CD8-positive, alpha-beta memory T cell (primary cell): ENCODE data around the gene RPSA. TPM values are rescaled to one million over a fixed set of nuclear protein-coding genes. Genes with fewer than 3 reads are reported as not detected.
"Not testable (repeated sequence)": the region's sequence is repeated elsewhere in the genome, so short reads cannot be mapped to it uniquely, and the experiment has no call there.

Experiments used
- CTCF ChIA-PET: fragments of 350-600 bp; sonication (Branson Sonifier 250); formaldehyde crosslinking; loops from one replicate; lab custom pipeline; 2021; ENCODE audit warnings: antibody characterized with exemption; lab: Charles Lee
- POLR2A ChIA-PET: fragments of 350-600 bp; sonication (Branson Sonifier 250); formaldehyde crosslinking; loops from one replicate; lab custom pipeline; 2021; ENCODE audit warnings: antibody characterized with exemption; lab: Charles Lee
- DNase-seq, 5 donors: peaks; one replicate each; pipeline versions ENCODE4 v3.0.0 to v3.0.0-alpha.2; 2020 to 2022; ENCODE audit warnings: mixed read lengths in 1 of 5
- H3K27ac ChIP-seq: one replicate; pipeline ENCODE4 v1.7.0; 2013; ENCODE audit warnings: low read depth, mild to moderate bottlenecking, low read length, moderate library complexity
- H3K27me3 ChIP-seq: 2 replicates; pipeline ENCODE4 v1.7.0; 2013; ENCODE audit warnings: low read length, mild to moderate bottlenecking; ENCODE audit not compliant: insufficient read depth, poor library complexity, severe bottlenecking
- H3K36me3 ChIP-seq: 2 replicates; pipeline ENCODE4 v1.7.0; 2013; ENCODE audit warnings: mild to moderate bottlenecking, low read length, moderate library complexity; ENCODE audit not compliant: insufficient read depth
- H3K4me1 ChIP-seq: 2 replicates; pipeline ENCODE4 v1.7.0; 2013; ENCODE audit warnings: mild to moderate bottlenecking, low read length, moderate library complexity; ENCODE audit not compliant: insufficient read depth
- H3K4me3 ChIP-seq: 2 replicates; pipeline ENCODE4 v1.7.0; 2013; ENCODE audit warnings: mild to moderate bottlenecking, low read length
- H3K9me3 ChIP-seq: 2 replicates; pipeline ENCODE4 v1.7.0; 2013; ENCODE audit warnings: mild to moderate bottlenecking, low read length
- H3K27ac Mint-ChIP-seq, 8 donors: one replicate each; pipeline ENCODE4 v1.8.0; 2020 to 2021; ENCODE audit warnings: mixed read lengths in 8 of 8, mild to moderate bottlenecking in 6 of 8, inconsistent platforms in 3 of 8, moderate library complexity in 3 of 8
- H3K27me3 Mint-ChIP-seq, 2 donors: one replicate each; pipeline ENCODE4 v1.8.0; 2020 to 2021; ENCODE audit warnings: mixed read lengths in 2 of 2, mild to moderate bottlenecking in 1 of 2, moderate library complexity in 1 of 2
- H3K36me3 Mint-ChIP-seq, 3 donors: one replicate each; pipeline ENCODE4 v1.8.0; 2020 to 2021; ENCODE audit warnings: mixed read lengths in 3 of 3, inconsistent platforms in 1 of 3, mild to moderate bottlenecking in 1 of 3
- H3K4me1 Mint-ChIP-seq, 3 donors: one replicate each; pipeline ENCODE4 v1.8.0; 2020 to 2021; ENCODE audit warnings: mixed read lengths in 3 of 3, inconsistent platforms in 1 of 3, mild to moderate bottlenecking in 1 of 3
- H3K4me3 Mint-ChIP-seq, 7 donors: one replicate each; pipeline ENCODE4 v1.8.0; 2020 to 2021; ENCODE audit warnings: mixed read lengths in 7 of 7, mild to moderate bottlenecking in 6 of 7, moderate library complexity in 4 of 7, inconsistent platforms in 2 of 7
- H3K9me3 Mint-ChIP-seq, 5 donors: one replicate each; pipeline ENCODE4 v1.8.0; 2020 to 2022; ENCODE audit warnings: mixed read lengths in 5 of 5, mild to moderate bottlenecking in 3 of 5, moderate library complexity in 2 of 5, inconsistent platforms in 1 of 5
- polyA plus RNA-seq: library from polyadenylated mRNA; unstranded; fragments of 300-500 nt; fragmentation: Illumina TruSeq; gene quantifications from one replicate; pipeline ENCODE4 v1.2.3, GENCODE V29; 2021
- total RNA-seq, 2 experiments: library from RNA; stranded (reverse); gene quantifications; one replicate each; pipeline ENCODE4 v1.2.3, GENCODE V29; 2021

RPSA gene
- total and polyA plus RNA-seq, 3 experiments from 2014 or later = 1,046 to 2,518 (median 2,459) TPM

DNA sequence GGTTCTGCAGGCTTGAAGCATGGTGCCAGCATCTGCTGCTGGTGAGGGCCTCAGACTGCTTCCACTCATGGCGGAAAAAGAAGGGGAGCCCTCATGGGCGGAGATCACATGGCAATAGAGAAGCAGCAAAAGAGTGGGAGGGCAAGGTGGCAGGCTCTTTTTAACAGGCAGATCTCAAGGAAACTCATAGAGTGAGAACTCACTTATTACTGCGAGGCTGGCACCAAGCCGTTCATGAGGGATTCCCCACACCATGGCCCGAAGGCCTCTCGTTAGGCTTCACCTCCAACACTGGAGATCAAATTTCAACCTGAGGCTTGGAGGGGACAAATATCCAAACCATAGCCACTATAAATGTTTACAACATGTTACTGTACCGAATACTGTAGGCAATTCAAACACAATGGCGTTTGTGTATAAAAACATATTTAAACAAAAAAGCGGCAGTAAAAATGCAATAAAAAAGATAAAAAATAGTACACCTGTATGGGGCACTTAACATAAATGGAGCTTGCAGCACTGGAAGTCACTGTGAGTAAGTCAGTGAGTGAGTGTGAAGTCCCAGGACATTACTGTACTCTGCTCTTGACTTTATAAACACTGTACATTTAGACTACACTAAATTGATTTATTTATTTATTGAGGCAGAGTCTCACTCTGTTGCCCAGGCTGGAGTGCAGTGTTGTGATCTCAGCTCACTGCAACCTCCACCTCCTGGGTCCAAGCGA lies 42.1 kb downstream of the RPSA start:
- Mint-ChIP-seq H3K27me3 (peaks cover 0 to 18% of the 10 kb centered on the region in 2 donors), H3K36me3 (no peaks in the 10 kb centered on the region), H3K27ac (no peak overlapping the region), H3K9me3 (no peaks in the 10 kb centered on the region), H3K4me3 (no peak overlapping the region), H3K4me1 (no peaks in the 10 kb centered on the region)
- Histone ChIP-seq H3K4me3 (no peak overlapping the region), H3K27me3 (no peaks in the 10 kb centered on the region), H3K9me3 (no peaks in the 10 kb centered on the region), H3K36me3 (no peaks in the 10 kb centered on the region), H3K4me1 (no peaks in the 10 kb centered on the region), H3K27ac (no peak overlapping the region)
- ChIA-PET POLR2A (no interaction called here), CTCF (interaction anchor here (1.1 to 4.0 kb wide), 5 partner anchors 9 to 872 kb away, joined by 4 to 24 read pairs (median 4); partner anchors contain the start of genes MOBP and RPSA)
- no peak for DNase-seq

DNA sequence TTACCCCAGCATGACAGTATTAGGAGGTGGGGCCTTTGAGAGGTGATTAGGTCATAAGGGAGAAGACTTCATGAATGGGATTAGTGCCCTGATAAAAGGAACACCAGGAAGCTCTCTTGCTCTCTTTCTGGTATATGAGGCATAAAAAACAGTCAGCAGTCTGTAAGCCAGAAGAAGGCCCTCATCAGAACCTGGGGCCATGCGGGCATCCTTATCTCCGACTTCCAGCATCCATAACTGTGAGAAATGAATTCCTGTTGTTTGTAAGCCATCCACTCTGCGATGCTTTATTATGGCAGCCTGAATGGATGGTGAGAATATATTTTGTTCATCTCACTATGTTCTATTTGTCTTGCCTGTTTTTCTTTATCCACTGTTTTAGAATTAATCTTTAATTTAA lies 43.3 kb downstream of the RPSA start:
- Histone ChIP-seq H3K27ac (no peak overlapping the region), H3K27me3 (no peaks in the 10 kb centered on the region), H3K4me1 (no peaks in the 10 kb centered on the region), H3K9me3 (no peaks in the 10 kb centered on the region), H3K4me3 (no peak overlapping the region), H3K36me3 (no peaks in the 10 kb centered on the region)
- Mint-ChIP-seq H3K4me1 (no peaks in the 10 kb centered on the region), H3K9me3 (no peaks in the 10 kb centered on the region), H3K4me3 (no peak overlapping the region), H3K27me3 (peaks cover 4 to 16% of the 10 kb centered on the region in 2 donors), H3K36me3 (no peaks in the 10 kb centered on the region), H3K27ac (no peak overlapping the region)
- no peak for DNase-seq
- ChIA-PET CTCF (no interaction called here), POLR2A (no interaction called here)

DNA sequence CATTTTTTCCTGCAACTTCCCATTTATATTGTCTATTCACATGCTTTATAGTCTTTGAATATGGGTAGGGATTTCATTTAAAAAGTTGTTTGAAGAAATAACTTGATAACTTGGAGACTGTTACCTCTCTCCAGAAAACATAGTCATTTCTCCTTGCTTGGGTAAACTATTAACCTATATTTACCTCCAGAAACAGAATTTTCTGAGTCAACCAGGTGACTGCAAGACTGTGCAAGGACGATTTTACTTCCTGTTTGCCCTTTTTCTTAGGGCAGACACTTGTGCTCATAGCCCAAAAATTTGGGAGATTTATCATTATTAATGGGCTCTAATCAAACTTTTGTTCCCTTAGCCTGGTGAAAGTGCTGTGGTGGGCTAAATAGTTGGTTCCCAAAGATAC lies 46.6 kb downstream of the RPSA start:
- Mint-ChIP-seq H3K36me3 (no peaks in the 10 kb centered on the region), H3K27ac (no peak overlapping the region), H3K4me1 (no peaks in the 10 kb centered on the region), H3K27me3 (peaks cover 8 to 33% of the 10 kb centered on the region in 2 donors), H3K9me3 (no peaks in the 10 kb centered on the region), H3K4me3 (no peak overlapping the region)
- Histone ChIP-seq H3K27ac (no peak overlapping the region), H3K36me3 (no peaks in the 10 kb centered on the region), H3K9me3 (no peaks in the 10 kb centered on the region), H3K4me3 (no peak overlapping the region), H3K27me3 (no peaks in the 10 kb centered on the region), H3K4me1 (no peaks in the 10 kb centered on the region)
- DNase-seq = no peak
- CTCF ChIA-PET = interaction anchor here (1.4 kb wide), 1 partner anchor 9 kb away, joined by 3 read pairs; no protein-coding TSS in a partner anchor
- POLR2A ChIA-PET = no interaction called here

DNA sequence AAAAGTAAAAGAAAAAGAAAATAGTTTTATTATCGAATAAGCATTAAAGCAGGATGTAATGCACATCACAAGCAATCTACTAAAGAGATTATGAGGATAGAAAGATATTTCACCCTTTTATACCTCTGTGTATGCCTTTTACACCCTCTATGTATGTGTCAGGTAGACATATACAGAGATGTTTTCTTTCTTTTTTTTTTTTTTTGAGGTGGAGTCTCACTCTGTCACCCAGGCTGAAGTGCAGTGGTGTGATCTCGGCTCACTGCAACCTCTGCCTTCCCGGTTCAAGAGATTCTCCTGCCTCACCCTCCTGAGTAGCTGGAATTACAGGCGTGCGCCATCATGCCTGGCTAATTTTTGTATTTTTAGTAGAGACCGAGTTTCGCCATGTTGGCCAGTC lies 47.4 kb downstream of the RPSA start:
- H3K9me3 Mint-ChIP-seq, H3K4me3 Mint-ChIP-seq, DNase-seq, H3K4me1 ChIP-seq, H3K4me1 Mint-ChIP-seq, H3K36me3 ChIP-seq, H3K27ac Mint-ChIP-seq, H3K27ac ChIP-seq, H3K36me3 Mint-ChIP-seq, H3K27me3 ChIP-seq, POLR2A ChIA-PET, H3K4me3 ChIP-seq, H3K9me3 ChIP-seq: not testable (repeated sequence)
- CTCF ChIA-PET = interaction anchor here (1.4 kb wide), 1 partner anchor 10 kb away, joined by 3 read pairs; no protein-coding TSS in a partner anchor
- peaks cover 8 to 38% of the 10 kb centered on the region in 2 donors for H3K27me3 Mint-ChIP-seq

DNA sequence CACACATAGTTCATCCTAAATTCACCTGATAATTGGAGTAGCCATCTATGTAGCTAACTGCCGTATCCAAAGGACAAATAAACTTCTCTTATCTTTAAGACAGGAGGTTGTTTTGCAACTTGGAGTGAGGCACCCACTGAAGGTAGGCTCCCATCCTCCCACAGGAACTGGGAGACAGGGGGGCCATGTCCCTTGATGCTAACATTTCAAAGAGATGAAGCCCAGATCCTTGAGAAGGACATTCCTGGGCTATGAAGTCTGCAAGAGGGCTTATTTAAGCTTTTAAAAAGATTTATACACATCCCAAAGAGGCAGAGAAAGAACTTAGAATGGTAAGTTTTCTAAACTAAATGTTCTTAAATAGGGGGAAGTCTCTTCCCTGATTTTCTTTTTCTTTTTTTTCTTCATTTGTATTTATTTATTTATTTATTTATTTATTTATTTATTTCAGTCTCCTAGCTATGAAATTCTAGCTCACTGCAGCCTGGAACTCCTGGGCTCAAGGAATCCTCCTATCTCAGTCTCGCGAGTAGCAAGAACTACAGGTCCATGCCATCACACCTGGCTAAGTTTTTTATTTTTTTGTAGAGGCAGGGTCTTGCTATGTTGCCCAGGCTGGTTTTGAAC lies 48.2 kb downstream of the RPSA start:
- H3K27me3 ChIP-seq = no peaks in the 10 kb centered on the region
- no peak overlapping the region for H3K27ac ChIP-seq
- CTCF ChIA-PET = no interaction called here
- Mint-ChIP-seq H3K4me1 (no peaks in the 10 kb centered on the region), H3K36me3 (no peaks in the 10 kb centered on the region), H3K27ac (no peak overlapping the region), H3K27me3 (peaks cover 10 to 38% of the 10 kb centered on the region in 2 donors), H3K9me3 (no peaks in the 10 kb centered on the region), H3K4me3 (no peak overlapping the region)
- POLR2A ChIA-PET = no interaction called here
- no peak overlapping the region for H3K4me3 ChIP-seq
- no peaks in the 10 kb centered on the region for H3K9me3 ChIP-seq
- no peak for DNase-seq
- no peaks in the 10 kb centered on the region for H3K36me3 ChIP-seq
- H3K4me1 ChIP-seq = no peaks in the 10 kb centered on the region

DNA sequence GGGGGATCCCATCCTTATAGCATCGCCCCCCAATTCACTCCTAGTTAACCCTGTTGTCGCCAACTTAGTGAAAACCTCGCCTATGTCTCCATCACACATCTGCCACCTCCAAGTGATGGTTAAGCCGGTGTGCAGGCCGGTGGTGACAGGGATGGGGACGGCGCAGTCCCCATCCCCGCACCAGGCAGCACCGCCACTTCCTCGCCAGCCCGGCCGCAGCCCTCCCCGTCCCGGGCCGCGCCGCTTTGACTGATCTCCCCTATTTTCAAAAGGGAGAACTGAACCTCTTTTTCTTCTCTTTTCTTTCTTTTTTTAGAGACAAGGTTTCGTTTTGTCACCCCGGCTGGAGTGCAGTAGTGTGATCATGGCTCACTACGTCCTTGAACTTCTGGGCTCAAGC lies 49.6 kb downstream of the RPSA start:
- DNase-seq = no peak

DNA sequence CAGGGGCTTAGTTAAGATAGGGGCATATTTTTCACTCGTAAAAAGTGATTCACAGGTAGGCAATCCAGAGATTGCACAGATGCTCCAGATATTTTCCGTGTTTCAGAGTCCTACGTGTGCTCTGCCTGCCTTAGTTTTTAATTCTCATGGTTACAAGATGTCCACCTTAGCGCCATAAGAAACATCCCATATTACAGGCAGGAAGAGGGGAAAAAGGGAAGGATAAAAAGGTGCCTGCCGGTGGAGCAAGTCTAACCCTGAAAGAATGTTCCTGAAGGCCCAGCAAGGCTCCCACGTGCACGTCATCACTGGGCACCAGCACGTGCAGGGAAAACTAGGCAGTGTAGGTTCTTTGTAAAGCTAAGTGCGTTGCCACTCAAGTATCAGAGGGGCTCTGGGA lies 50.8 kb downstream of the RPSA start:
- peaks cover 10 to 44% of the 10 kb centered on the region in 2 donors for H3K27me3 Mint-ChIP-seq
- H3K36me3 Mint-ChIP-seq = no peaks in the 10 kb centered on the region
- no peaks in the 10 kb centered on the region for H3K4me1 Mint-ChIP-seq
- H3K4me1 ChIP-seq = no peaks in the 10 kb centered on the region
- H3K4me3 ChIP-seq = no peak overlapping the region
- no peak overlapping the region for H3K27ac Mint-ChIP-seq
- no peak overlapping the region for H3K27ac ChIP-seq
- no peak for DNase-seq
- peaks cover 3% of the 10 kb centered on the region for H3K27me3 ChIP-seq
- ChIA-PET POLR2A (no interaction called here), CTCF (interaction anchor here (1.3 kb wide), 1 partner anchor 9 kb away, joined by 4 read pairs; no protein-coding TSS in a partner anchor)
- no peaks in the 10 kb centered on the region for H3K36me3 ChIP-seq
- no peaks in the 10 kb centered on the region for H3K9me3 ChIP-seq
- no peak overlapping the region for H3K4me3 Mint-ChIP-seq
- H3K9me3 Mint-ChIP-seq = no peaks in the 10 kb centered on the region

More for the DNA sequence above, 49.6 kb downstream of the RPSA start:
- Histone ChIP-seq H3K4me1 (no peaks in the 10 kb centered on the region), H3K9me3 (no peaks in the 10 kb centered on the region), H3K36me3 (no peaks in the 10 kb centered on the region), H3K27me3 (peaks cover 3% of the 10 kb centered on the region), H3K27ac (no peak overlapping the region), H3K4me3 (no peak overlapping the region)
- H3K9me3 Mint-ChIP-seq = no peaks in the 10 kb centered on the region
- POLR2A ChIA-PET = no interaction called here
- H3K27me3 Mint-ChIP-seq = peaks cover 10 to 44% of the 10 kb centered on the region in 2 donors
- no peak overlapping the region for H3K27ac Mint-ChIP-seq
- no peaks in the 10 kb centered on the region for H3K36me3 Mint-ChIP-seq
- H3K4me3 Mint-ChIP-seq = no peak overlapping the region
- CTCF ChIA-PET = no interaction called here
- H3K4me1 Mint-ChIP-seq = no peaks in the 10 kb centered on the region

DNA sequence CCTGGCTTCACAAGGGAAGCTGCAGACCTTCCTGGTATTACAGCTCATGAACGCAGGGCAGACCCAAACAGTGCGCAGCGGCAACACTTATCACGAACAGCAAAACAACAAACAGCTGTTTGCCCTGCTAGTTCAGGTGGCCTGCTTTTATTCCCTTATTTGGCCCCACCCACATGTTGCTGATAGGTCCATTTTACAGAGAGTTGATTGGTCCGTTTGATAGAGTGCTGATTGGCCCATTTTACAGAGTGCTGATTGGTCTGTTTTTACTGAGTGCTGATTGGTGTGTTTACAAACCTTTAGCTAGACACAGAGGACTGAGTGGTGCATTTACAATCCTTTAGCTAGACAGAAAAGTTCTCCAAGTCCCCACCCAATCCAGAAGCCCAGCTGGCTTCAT lies 52.1 kb downstream of the RPSA start:
- H3K36me3 ChIP-seq, DNase-seq, H3K27me3 ChIP-seq, H3K27ac ChIP-seq, H3K4me1 ChIP-seq, H3K4me3 ChIP-seq, H3K4me1 Mint-ChIP-seq, H3K9me3 ChIP-seq, H3K27ac Mint-ChIP-seq, H3K36me3 Mint-ChIP-seq, POLR2A ChIA-PET, H3K9me3 Mint-ChIP-seq, H3K4me3 Mint-ChIP-seq: not testable (repeated sequence)
- peaks cover 10 to 41% of the 10 kb centered on the region in 2 donors for H3K27me3 Mint-ChIP-seq
- CTCF ChIA-PET = interaction anchor here (1.3 kb wide), 1 partner anchor 8 kb away, joined by 4 read pairs; no protein-coding TSS in a partner anchor
